HepG2 (cell line): ENCODE data around the gene DGCR8. TPM values are rescaled to one million over a fixed set of nuclear protein-coding genes. Genes with fewer than 3 reads are reported as not detected.

ENCODE experiments used
- CENPT ChIP-seq: sonication (generic); formaldehyde crosslinking; IDR thresholded peaks from 2 replicates; pipeline ENCODE4 v1.8.0; 2022; ENCODE audit warnings: low read depth, mild to moderate bottlenecking, moderate library complexity, missing genetic modification reagents
- DMTF1 ChIP-seq: sonication (generic); formaldehyde crosslinking; IDR thresholded peaks from 2 replicates; pipeline ENCODE4 v1.4.0; 2020; ENCODE audit warnings: mild to moderate bottlenecking, missing genetic modification reagents
- FOXP1 ChIP-seq, 2 experiments: fragments of 450-650 bp in 1 of 2; IDR thresholded peaks; 2 replicates each; pipeline ENCODE4 v1.6.1; 2017 to 2018; ENCODE audit warnings: antibody characterized with exemption in 1 of 2
- KAT7 ChIP-seq: IDR thresholded peaks from 2 replicates; pipeline ENCODE4 v1.6.1; 2018; ENCODE audit warnings: borderline replicate concordance, missing compliant biosample characterization
- KDM1A ChIP-seq: IDR thresholded peaks from 2 replicates; pipeline ENCODE4 v1.6.1; 2016; ENCODE audit warnings: missing compliant biosample characterization
- MAF1 ChIP-seq: sonication (generic); formaldehyde crosslinking; IDR thresholded peaks from 2 replicates; pipeline ENCODE4 v1.5.0; 2020; ENCODE audit warnings: missing genetic modification reagents, borderline replicate concordance
- NFE2 ChIP-seq: sonication (generic); formaldehyde crosslinking; IDR thresholded peaks from 2 replicates; pipeline ENCODE4 v1.4.0; 2020; ENCODE audit warnings: missing genetic modification reagents
- PCBP2 ChIP-seq: fragments of 200-400 bp; formaldehyde crosslinking; optimal IDR thresholded peaks from 2 replicates; pipeline ENCODE3; 2018; ENCODE audit warnings: low read length, low read depth; ENCODE audit not compliant: poor library complexity, severe bottlenecking
- PHF21A ChIP-seq: sonication (generic); formaldehyde crosslinking; IDR thresholded peaks from 2 replicates; pipeline ENCODE4 v1.5.0; 2020; ENCODE audit warnings: mild to moderate bottlenecking, missing genetic modification reagents
- PRPF4 ChIP-seq: fragments of 200-400 bp; formaldehyde crosslinking; IDR thresholded peaks from 2 replicates; pipeline ENCODE4 v1.6.1; 2016; ENCODE audit warnings: low read length, low read depth; ENCODE audit not compliant: poor library complexity, severe bottlenecking
- SKI ChIP-seq: fragments of 450-650 bp; IDR thresholded peaks from one replicate; pipeline ENCODE4 v1.6.1; 2018; ENCODE audit warnings: mild to moderate bottlenecking; ENCODE audit not compliant: partially characterized antibody
- SP5 ChIP-seq: IDR thresholded peaks from 2 replicates; pipeline ENCODE4 v1.6.1; 2016; ENCODE audit warnings: low read depth, borderline replicate concordance
- TOPORS ChIP-seq: sonication (generic); formaldehyde crosslinking; IDR thresholded peaks from 2 replicates; pipeline ENCODE4 v1.8.0; 2023; ENCODE audit warnings: mild to moderate bottlenecking, missing genetic modification reagents
- TP53 ChIP-seq: sonication (generic); formaldehyde crosslinking; conservative IDR thresholded peaks from 2 replicates; pipeline ENCODE4 v1.4.0; 2020; ENCODE audit warnings: missing genetic modification reagents
- ZBED4 ChIP-seq: sonication (generic); formaldehyde crosslinking; IDR thresholded peaks from 2 replicates; pipeline ENCODE4 v1.4.0; 2020; ENCODE audit warnings: missing genetic modification reagents, borderline replicate concordance
- ZBTB7A ChIP-seq: sonication (generic); formaldehyde crosslinking; IDR thresholded peaks from 2 replicates; pipeline ENCODE4 v1.8.0; 2022; ENCODE audit warnings: mild to moderate bottlenecking, missing genetic modification reagents
- ZFP41 ChIP-seq: sonication (generic); formaldehyde crosslinking; IDR thresholded peaks from 2 replicates; pipeline ENCODE4 v1.4.0; 2020; ENCODE audit warnings: mild to moderate bottlenecking, missing genetic modification reagents, borderline replicate concordance
- ZFY ChIP-seq: sonication (generic); formaldehyde crosslinking; IDR thresholded peaks from 2 replicates; pipeline ENCODE4 v1.4.0; 2020; ENCODE audit warnings: missing genetic modification reagents
- ZMYM4 ChIP-seq: sonication (generic); formaldehyde crosslinking; IDR thresholded peaks from 2 replicates; pipeline ENCODE4 v1.8.1; 2023; ENCODE audit warnings: mild to moderate bottlenecking, missing genetic modification reagents
- ZNF224 ChIP-seq: sonication (generic); formaldehyde crosslinking; IDR thresholded peaks from 2 replicates; pipeline ENCODE4 v1.5.0; 2020; ENCODE audit warnings: mild to moderate bottlenecking, missing genetic modification reagents
- ZNF639 ChIP-seq: conservative IDR thresholded peaks from 2 replicates; pipeline ENCODE4 v1.6.1; 2018; ENCODE audit warnings: missing genetic modification reagents
- ZNF704 ChIP-seq: sonication (generic); formaldehyde crosslinking; IDR thresholded peaks from 2 replicates; pipeline ENCODE4 v1.8.1; 2023; ENCODE audit warnings: mild to moderate bottlenecking, inconsistent platforms, moderate library complexity, missing genetic modification reagents, borderline replicate concordance
- polyA plus RNA-seq, 8 experiments: library from polyadenylated mRNA; depleted of rRNA in 3 of 8; stranded (reverse) in 7 of 8; unstranded in 1 of 8; fragments of >200 nt; fragmentation: Illumina TruSeq in 4 of 8; extraction: Trizol in 4 of 8; gene quantifications; 2 replicates each; pipeline versions ENCODE4 v1.2.1 to v1.2.3, GENCODE V29; 2011 to 2016; ENCODE audit warnings: low read depth in 4 of 8, missing spikeins in 1 of 8, mixed read lengths in 1 of 8; ENCODE audit not compliant: insufficient read depth in 1 of 8
- total RNA-seq, 5 experiments: library from RNA; depleted of rRNA; stranded (reverse); fragments of >200 nt; fragmentation: Illumina TruSeq; extraction: Trizol; gene quantifications; 2 replicates each; pipeline ENCODE4 v1.2.3, GENCODE V29; 2016; ENCODE audit warnings: low read depth in 1 of 5

The DGCR8 gene
- total and polyA plus RNA-seq, 2 of the 13 experiments (the other 11 are each of a cell fraction or from before 2014, with no cell fraction given) = 10.2 to 23.2 TPM

- TF ChIP-seq ZBTB7A (no peak), KDM1A (CRISPR knock-in tag) (no peak; the same call in 1 of the 2 replicates), TOPORS (CRISPR knock-in tag) (peak; percentile 74; the same call in 1 of the 2 replicates), FOXP1 (IDR thresholded peaks at IDR 0.05) (no peak), FOXP1 (CRISPR knock-in tag; IDR thresholded peaks at IDR 0.05) (peak; percentile 38; the same call in 1 of the 2 replicates), PRPF4 (peak; percentile 91), DMTF1 (CRISPR knock-in tag) (no peak), ZBED4 (CRISPR knock-in tag) (no peak), CENPT (no peak), ZFP41 (no peak), PHF21A (peak; percentile 89), MAF1 (CRISPR knock-in tag) (no peak), ZNF704 (CRISPR knock-in tag) (no peak), ZMYM4 (CRISPR knock-in tag) (peak; percentile 65), ZNF224 (CRISPR knock-in tag) (no peak), TP53 (CRISPR knock-in tag) (no peak; the same call in 1 of the 2 replicates), PCBP2 (no peak), SP5 (CRISPR knock-in tag) (peak; percentile 63; the same call in 1 of the 2 replicates), ZNF639 (peak; percentile 99), SKI (peak; percentile 96), NFE2 (CRISPR knock-in tag) (0 out of 2 replicates have a peak, but pooled peaks have one; percentile 7), KAT7 (CRISPR knock-in tag) (no peak; the same call in 1 of the 2 replicates), ZFY (CRISPR knock-in tag) (peak; percentile 66)
Observed at GRCh38 chr22:20116951-20117632, 37.1 kb downstream of the DGCR8 start, which contains the start of gene TRMT2A (continued).
